ENCODE data around the gene HAS3.

GRCh38 chr16:69077251-69077650 is 28.2 kb upstream of the HAS3 start:
- TF ChIP-seq, protein P1, sequence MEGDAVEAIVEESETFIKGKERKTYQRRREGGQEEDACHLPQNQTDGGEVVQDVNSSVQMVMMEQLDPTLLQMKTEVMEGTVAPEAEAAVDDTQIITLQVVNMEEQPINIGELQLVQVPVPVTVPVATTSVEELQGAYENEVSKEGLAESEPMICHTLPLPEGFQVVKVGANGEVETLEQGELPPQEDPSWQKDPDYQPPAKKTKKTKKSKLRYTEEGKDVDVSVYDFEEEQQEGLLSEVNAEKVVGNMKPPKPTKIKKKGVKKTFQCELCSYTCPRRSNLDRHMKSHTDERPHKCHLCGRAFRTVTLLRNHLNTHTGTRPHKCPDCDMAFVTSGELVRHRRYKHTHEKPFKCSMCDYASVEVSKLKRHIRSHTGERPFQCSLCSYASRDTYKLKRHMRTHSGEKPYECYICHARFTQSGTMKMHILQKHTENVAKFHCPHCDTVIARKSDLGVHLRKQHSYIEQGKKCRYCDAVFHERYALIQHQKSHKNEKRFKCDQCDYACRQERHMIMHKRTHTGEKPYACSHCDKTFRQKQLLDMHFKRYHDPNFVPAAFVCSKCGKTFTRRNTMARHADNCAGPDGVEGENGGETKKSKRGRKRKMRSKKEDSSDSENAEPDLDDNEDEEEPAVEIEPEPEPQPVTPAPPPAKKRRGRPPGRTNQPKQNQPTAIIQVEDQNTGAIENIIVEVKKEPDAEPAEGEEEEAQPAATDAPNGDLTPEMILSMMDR (IDR thresholded peaks at IDR 0.05): no peak
- TF ChIP-seq POLR2A (IDR thresholded peaks at IDR 0.05): no peak
